Stomach (tissue), 4 donors: ENCODE measurements around the gene LIMK1.

Experiments
- CTCF ChIP-seq, 7 experiments: fragments of 450-650 bp in 4 of 7; fragments of 200-600 bp in 3 of 7; sonication (generic) in 3 of 7; IDR thresholded peaks; one replicate each; pipeline ENCODE4 v1.5.1; 2016 to 2019; ENCODE audit warnings: antibody characterized with exemption in 7 of 7, control low read depth in 2 of 7, mild to moderate bottlenecking in 1 of 7
- EP300 ChIP-seq: sonication (generic); formaldehyde crosslinking; IDR thresholded peaks from one replicate; pipeline ENCODE4 v1.6.1; 2017; ENCODE audit warnings: antibody characterized with exemption
- POLR2A ChIP-seq, 4 donors: fragments of 450-650 bp; IDR thresholded peaks; one replicate each; pipeline ENCODE4 v1.6.1; 2016; ENCODE audit warnings: antibody characterized with exemption in 4 of 4, control low read depth in 2 of 4, mild to moderate bottlenecking in 1 of 4, moderate library complexity in 1 of 4
- POLR2AphosphoS5 ChIP-seq, 3 donors: sonication (generic); formaldehyde crosslinking; IDR thresholded peaks; one replicate each; pipeline ENCODE4 v1.6.1; 2016; ENCODE audit warnings: antibody characterized with exemption in 3 of 3

- TF ChIP-seq POLR2A (IDR thresholded peaks at IDR 0.05) (no peak), CTCF (IDR thresholded peaks at IDR 0.05) (no peak), EP300 (no peak), POLR2AphosphoS5 (IDR thresholded peaks at IDR 0.05) (no peak)
Measured at GRCh38 chr7:74092964-74093471, 9.4 kb downstream of the LIMK1 start.
